Mammary epithelial cell (primary cell): ENCODE data around the gene ANKFY1.

ENCODE experiments used
- CTCF ChIP-seq, 2 donors: IDR thresholded peaks in 1 of 2; conservative IDR thresholded peaks in 1 of 2; 2 replicates each; pipeline ENCODE4 v1.5.1; 2011 to 2012; ENCODE audit warnings: inconsistent platforms in 2 of 2, low read length in 2 of 2, mild to moderate bottlenecking in 2 of 2, control low read depth in 1 of 2, low read depth in 1 of 2; ENCODE audit not compliant: insufficient read depth in 1 of 2; ENCODE audit errors: extremely low read depth in 1 of 2
- EZH2 ChIP-seq: IDR thresholded peaks from 2 replicates; pipeline ENCODE4 v1.6.1; 2012; ENCODE audit warnings: low read length, inconsistent platforms, borderline replicate concordance

GRCh38 chr17:4166419-4166818 lies 97.4 kb downstream of the ANKFY1 start:
- TF ChIP-seq CTCF (conservative IDR thresholded peaks at IDR 0.05 in 1 of 2, IDR thresholded peaks at IDR 0.05 in 1 of 2; ENCODE audit: extremely low read depth in 1 of 2, insufficient read depth in 1 of 2, low read depth in 1 of 2, low read length in 2 of 2) (no peak), EZH2 (no peak)
